Fibroblast of peridontal ligament (primary cell): ENCODE data around the gene RPL18.
A peak's percentile ranks its signal among the peaks of the same experiment; 100 is the strongest.
"Not testable (repeated sequence)": the region's sequence is repeated elsewhere in the genome, so short reads cannot be mapped to it uniquely, and the experiment has no call there.

Source experiments
- DNase-seq: peaks from one replicate; pipeline ENCODE4 v3.0.0-alpha.2; 2010; ENCODE audit errors: extremely low read depth

Gene RPL18

GRCh38 chr19:48588670-48589401 is 30.1 kb downstream of the RPL18 start:
- peak; percentile 76 for DNase-seq

- DNase-seq: no peak
Measured at GRCh38 chr19:48587387-48587786, 31.6 kb downstream of the RPL18 start.

- no peak for DNase-seq
Measured at GRCh38 chr19:48582168-48582567, 36.8 kb downstream of the RPL18 start.

GRCh38 chr19:48578891-48579290 is 40.1 kb downstream of the RPL18 start:
- no peak for DNase-seq

GRCh38 chr19:48577908-48578307 is 41.1 kb downstream of the RPL18 start:
- not testable (repeated sequence) for DNase-seq

- no peak for DNase-seq
Measured at GRCh38 chr19:48575931-48576622, 42.9 kb downstream of the RPL18 start.

GRCh38 chr19:48573163-48573505 is 45.8 kb downstream of the RPL18 start:
- DNase-seq: no peak

GRCh38 chr19:48571378-48572162 is 47.4 kb downstream of the RPL18 start:
- no peak for DNase-seq

- peak; percentile 64 for DNase-seq
Measured at GRCh38 chr19:48569814-48570213, 49.2 kb downstream of the RPL18 start.

GRCh38 chr19:48568345-48568886 is 50.6 kb downstream of the RPL18 start:
- peak; percentile 82 for DNase-seq
